ENCODE measurements around the gene CYB561D2. TPM values are rescaled to one million over a fixed set of nuclear protein-coding genes. Genes with fewer than 3 reads are reported as not detected.

Gene CYB561D2
- total RNA-seq, 1 experiment from 2014 or later: 27.5 TPM

GRCh38 chr3:50340147-50340447 is 10.6 kb upstream of the CYB561D2 start:
- in situ Hi-C loops (cut with HindIII; ENCODE audit: low pct_unique_long_range_greater_than_20kb, low sequenced_read_pairs) (no loop called here), intact Hi-C loops (cut with micrococcal nuclease; ENCODE audit: unreplicated experiment) (no loop called here)
- no TSS peak for BruUV-seq (replicated peaks)
- no peak for ATAC-seq
- DNase-seq (ENCODE audit: low read depth, low spot score): no peak
- Histone ChIP-seq H3K27me3 (ENCODE audit: control insufficient read depth, insufficient read depth, low read length) (no peaks in the 10 kb centered on the region), H3K27ac (ENCODE audit: low read length) (0 out of 2 replicates have a peak overlapping the region, but pooled peaks have one; percentile 26), H3K4me3 (ENCODE audit: low read depth in 2 of 2, low read length in 2 of 2) (peak overlapping the region; percentile 28 to 39), H3K4me1 (ENCODE audit: control insufficient read depth, insufficient read depth, low read length) (peaks cover 6% of the 10 kb centered on the region; the same call in 1 of the 2 replicates), H3K9me3 (ENCODE audit: control insufficient read depth, insufficient read depth, low read depth, low read length) (no peaks in the 10 kb centered on the region), H3K36me3 (ENCODE audit: control insufficient read depth, insufficient read depth, low read length) (peaks cover 8% of the 10 kb centered on the region; the same call in 1 of the 2 replicates)
- ChIA-PET POLR2A (interaction anchor here (0.6 kb wide), 1 partner anchor 28 kb away, joined by 3 read pairs; no protein-coding TSS in a partner anchor), CTCF (no interaction called here)
- TF ChIP-seq REST (IDR thresholded peaks at IDR 0.05; ENCODE audit: insufficient read depth in 1 of 2, low read depth in 2 of 2, low read length in 1 of 2) (no peak), TCF7L2 (IDR thresholded peaks at IDR 0.05; ENCODE audit: low read depth, low read length) (no peak), CTCF (IDR thresholded peaks at IDR 0.05) (no peak), POLR2AphosphoS5 (IDR thresholded peaks at IDR 0.05; ENCODE audit: low read depth, low read length) (no peak), SIN3A (IDR thresholded peaks at IDR 0.05; ENCODE audit: borderline replicate concordance, insufficient read depth, low read depth, low read length) (no peak)

GRCh38 chr3:50340448-50341329 is 10.0 kb upstream of the CYB561D2 start, which contains the start of gene RASSF1:
Gene RASSF1, minus strand, starts transcription at chr3:50340836. Its CDS starts 31 bp downstream, at chr3:50340805.
- Histone ChIP-seq H3K4me1 (ENCODE audit: control insufficient read depth, insufficient read depth, low read length) (0 out of 2 replicates have a peak, but pooled peaks cover 6% of the 10 kb centered on the region), H3K4me3 (ENCODE audit: low read depth in 2 of 2, low read length in 2 of 2) (peak within 1 kb of the TSS; percentile 28 to 39), H3K9me3 (ENCODE audit: control insufficient read depth, insufficient read depth, low read depth, low read length) (no peaks in the 10 kb centered on the region), H3K36me3 (ENCODE audit: control insufficient read depth, insufficient read depth, low read length) (peaks cover 8% of the 10 kb centered on the region; the same call in 1 of the 2 replicates), H3K27ac (ENCODE audit: low read length) (0 out of 2 replicates have a peak within 1 kb of the TSS, but pooled peaks have one; percentile 26), H3K27me3 (ENCODE audit: control insufficient read depth, insufficient read depth, low read length) (no peaks in the 10 kb centered on the region)
- ChIA-PET CTCF (no interaction called here), POLR2A (interaction anchor here (0.6 kb wide), 1 partner anchor 28 kb away, joined by 3 read pairs; no protein-coding TSS in a partner anchor)
- intact Hi-C loops (cut with micrococcal nuclease; ENCODE audit: unreplicated experiment): no loop called here
- ATAC-seq (no peak; the same call in 1 of the 2 replicates), DNase-seq (ENCODE audit: low read depth, low spot score) (no peak)
- no peak for TF ChIP-seq POLR2AphosphoS5 (IDR thresholded peaks at IDR 0.05; ENCODE audit: low read depth, low read length)
- TF ChIP-seq TCF7L2 (IDR thresholded peaks at IDR 0.05; ENCODE audit: low read depth, low read length): no peak
- no peak for TF ChIP-seq SIN3A (IDR thresholded peaks at IDR 0.05; ENCODE audit: borderline replicate concordance, insufficient read depth, low read depth, low read length)
- no peak for TF ChIP-seq REST (IDR thresholded peaks at IDR 0.05; ENCODE audit: insufficient read depth in 1 of 2, low read depth in 2 of 2, low read length in 1 of 2)
- TF ChIP-seq CTCF (IDR thresholded peaks at IDR 0.05): no peak
- in situ Hi-C loops (cut with HindIII; ENCODE audit: low pct_unique_long_range_greater_than_20kb, low sequenced_read_pairs): no loop called here
- no TSS peak for BruUV-seq (replicated peaks)
